ENCODE measurements around the gene IFFO2.

DNA sequence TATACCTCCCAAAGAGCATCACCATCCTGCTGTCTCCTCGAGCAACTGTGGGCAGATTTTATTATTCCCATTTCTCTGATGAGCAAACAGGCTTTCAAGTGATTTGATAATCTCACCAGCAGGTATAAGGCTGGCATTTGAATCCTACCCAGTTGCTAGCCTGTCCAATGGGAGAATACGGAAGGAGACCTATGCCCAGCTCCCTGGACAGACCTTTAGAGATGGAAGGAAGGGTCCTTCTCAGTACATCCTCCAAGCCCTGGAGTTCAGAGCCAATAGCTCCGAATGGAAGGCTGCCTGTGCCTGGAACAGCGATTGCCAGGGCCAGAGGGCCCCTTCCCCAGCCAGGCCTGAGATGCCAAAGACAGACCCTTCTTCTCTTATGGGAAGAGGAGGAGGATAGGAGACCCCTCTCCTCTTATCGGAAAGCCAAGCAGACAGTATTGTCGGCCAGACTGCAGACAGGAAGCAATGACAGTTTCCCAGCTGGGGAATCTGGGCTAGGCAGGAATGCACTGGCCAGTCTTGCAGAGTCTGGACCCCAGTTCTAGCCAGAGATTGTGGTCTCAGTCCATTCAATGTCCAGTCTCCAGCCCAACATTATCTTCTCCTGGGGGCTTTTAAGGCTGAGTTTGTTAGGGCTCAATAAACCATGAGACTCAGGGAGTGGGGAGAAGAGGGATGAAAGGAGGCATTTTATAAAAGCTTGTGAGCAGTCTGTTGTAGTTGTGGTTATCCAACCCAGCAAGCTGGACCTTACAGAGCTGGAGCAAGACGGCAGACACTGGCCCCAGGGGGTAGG, 2.0 kb downstream of the IFFO2 start:
- TF ChIP-seq, protein P1, sequence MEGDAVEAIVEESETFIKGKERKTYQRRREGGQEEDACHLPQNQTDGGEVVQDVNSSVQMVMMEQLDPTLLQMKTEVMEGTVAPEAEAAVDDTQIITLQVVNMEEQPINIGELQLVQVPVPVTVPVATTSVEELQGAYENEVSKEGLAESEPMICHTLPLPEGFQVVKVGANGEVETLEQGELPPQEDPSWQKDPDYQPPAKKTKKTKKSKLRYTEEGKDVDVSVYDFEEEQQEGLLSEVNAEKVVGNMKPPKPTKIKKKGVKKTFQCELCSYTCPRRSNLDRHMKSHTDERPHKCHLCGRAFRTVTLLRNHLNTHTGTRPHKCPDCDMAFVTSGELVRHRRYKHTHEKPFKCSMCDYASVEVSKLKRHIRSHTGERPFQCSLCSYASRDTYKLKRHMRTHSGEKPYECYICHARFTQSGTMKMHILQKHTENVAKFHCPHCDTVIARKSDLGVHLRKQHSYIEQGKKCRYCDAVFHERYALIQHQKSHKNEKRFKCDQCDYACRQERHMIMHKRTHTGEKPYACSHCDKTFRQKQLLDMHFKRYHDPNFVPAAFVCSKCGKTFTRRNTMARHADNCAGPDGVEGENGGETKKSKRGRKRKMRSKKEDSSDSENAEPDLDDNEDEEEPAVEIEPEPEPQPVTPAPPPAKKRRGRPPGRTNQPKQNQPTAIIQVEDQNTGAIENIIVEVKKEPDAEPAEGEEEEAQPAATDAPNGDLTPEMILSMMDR (IDR thresholded peaks at IDR 0.05): no peak
- no peak for TF ChIP-seq POLR2A (IDR thresholded peaks at IDR 0.05)
